Measurements from ENCODE around the gene FBXO47. TPM values are rescaled to one million over a fixed set of nuclear protein-coding genes. Genes with fewer than 3 reads are reported as not detected.

The FBXO47 gene
- total RNA-seq, 3 donors from 2014 or later: not detected

GRCh38 chr17:38905375-38905774 is 61.8 kb downstream of the FBXO47 start:
- H3K4me3 ChIP-seq: no peak overlapping the region
- H3K4me1 ChIP-seq (ENCODE audit: low read depth): peaks cover 6% of the 10 kb centered on the region
- no peaks in the 10 kb centered on the region for H3K9me3 ChIP-seq
- intact Hi-C loops (cut with DNase I, micrococcal nuclease): no loop called here
- ATAC-seq: no peak
- peak in 1 of 3 donors; percentile 13 for DNase-seq
- TF ChIP-seq, protein P1, sequence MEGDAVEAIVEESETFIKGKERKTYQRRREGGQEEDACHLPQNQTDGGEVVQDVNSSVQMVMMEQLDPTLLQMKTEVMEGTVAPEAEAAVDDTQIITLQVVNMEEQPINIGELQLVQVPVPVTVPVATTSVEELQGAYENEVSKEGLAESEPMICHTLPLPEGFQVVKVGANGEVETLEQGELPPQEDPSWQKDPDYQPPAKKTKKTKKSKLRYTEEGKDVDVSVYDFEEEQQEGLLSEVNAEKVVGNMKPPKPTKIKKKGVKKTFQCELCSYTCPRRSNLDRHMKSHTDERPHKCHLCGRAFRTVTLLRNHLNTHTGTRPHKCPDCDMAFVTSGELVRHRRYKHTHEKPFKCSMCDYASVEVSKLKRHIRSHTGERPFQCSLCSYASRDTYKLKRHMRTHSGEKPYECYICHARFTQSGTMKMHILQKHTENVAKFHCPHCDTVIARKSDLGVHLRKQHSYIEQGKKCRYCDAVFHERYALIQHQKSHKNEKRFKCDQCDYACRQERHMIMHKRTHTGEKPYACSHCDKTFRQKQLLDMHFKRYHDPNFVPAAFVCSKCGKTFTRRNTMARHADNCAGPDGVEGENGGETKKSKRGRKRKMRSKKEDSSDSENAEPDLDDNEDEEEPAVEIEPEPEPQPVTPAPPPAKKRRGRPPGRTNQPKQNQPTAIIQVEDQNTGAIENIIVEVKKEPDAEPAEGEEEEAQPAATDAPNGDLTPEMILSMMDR (IDR thresholded peaks at IDR 0.05): no peak
- H3K36me3 ChIP-seq (ENCODE audit: low read depth): no peaks in the 10 kb centered on the region

GRCh38 chr17:38904892-38905291 is 62.3 kb downstream of the FBXO47 start:
- DNase-seq: no peak
- TF ChIP-seq, protein P1 (IDR thresholded peaks at IDR 0.05): no peak
- intact Hi-C loops (cut with DNase I, micrococcal nuclease): no loop called here
- Histone ChIP-seq H3K4me1 (ENCODE audit: low read depth) (peaks cover 6% of the 10 kb centered on the region), H3K4me3 (no peak overlapping the region), H3K9me3 (no peaks in the 10 kb centered on the region), H3K36me3 (ENCODE audit: low read depth) (no peaks in the 10 kb centered on the region)
- no peak for ATAC-seq

DNA sequence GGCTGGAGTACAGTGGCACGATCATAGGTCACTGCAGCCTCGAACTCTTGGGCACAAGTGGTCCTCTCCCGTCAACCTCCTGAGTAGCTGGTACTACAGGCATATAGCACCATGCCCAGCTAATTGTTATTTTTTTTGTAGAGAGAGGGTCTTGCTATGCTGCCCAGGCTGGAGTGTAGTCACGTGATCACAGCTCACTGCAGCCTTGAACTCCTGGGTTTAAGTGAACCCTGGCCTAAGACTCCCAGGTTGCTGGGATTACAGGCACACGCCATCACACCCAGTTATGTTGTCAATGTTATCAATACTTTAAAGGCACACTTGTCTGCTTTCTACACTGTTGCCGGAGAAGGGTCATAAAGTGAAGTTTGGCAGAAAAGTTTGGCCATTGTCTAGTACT is 63.8 kb downstream of the FBXO47 start:
- DNase-seq (no peak), ATAC-seq (no peak)
- TF ChIP-seq, protein P1 (IDR thresholded peaks at IDR 0.05): no peak
- H3K4me3 ChIP-seq: no peak overlapping the region
- H3K9me3 ChIP-seq: no peaks in the 10 kb centered on the region
- H3K4me1 ChIP-seq (ENCODE audit: low read depth): peaks cover 13% of the 10 kb centered on the region
- intact Hi-C loops (cut with DNase I, micrococcal nuclease): no loop called here
- H3K36me3 ChIP-seq (ENCODE audit: low read depth): peaks cover under 1% of the 10 kb centered on the region

DNA sequence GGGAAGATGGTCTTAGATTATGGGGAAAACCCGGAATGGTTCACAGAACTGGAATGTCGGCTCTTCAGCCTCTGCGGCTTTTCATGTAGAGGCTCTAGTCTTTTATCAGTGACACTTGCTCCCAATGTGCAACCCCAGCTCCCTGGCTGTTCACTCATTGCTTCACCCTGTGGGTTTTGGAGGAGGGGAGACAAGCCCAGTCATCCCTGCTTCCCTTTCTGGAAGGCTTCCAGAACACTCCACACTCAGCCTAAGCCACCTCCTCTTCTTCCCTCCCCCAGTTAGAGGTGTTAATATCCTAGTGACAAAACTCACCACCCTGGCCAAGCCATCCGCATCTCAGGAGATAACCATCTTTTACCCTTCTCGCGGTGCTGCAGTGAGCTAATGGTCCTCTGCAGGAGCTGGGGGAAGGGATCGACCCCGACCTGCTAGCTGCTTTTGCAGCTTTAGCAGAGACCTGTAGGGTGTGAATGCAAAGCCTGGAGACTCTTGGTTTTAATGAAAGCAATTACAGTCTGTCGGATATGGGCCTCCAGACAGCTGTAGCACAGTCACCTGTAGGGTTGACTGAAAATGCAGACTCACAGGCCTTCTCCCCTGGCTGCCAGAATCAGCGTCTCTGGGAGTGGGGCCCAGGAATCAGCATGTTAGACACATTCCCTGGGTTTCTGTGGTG is 66.1 kb downstream of the FBXO47 start:
- peaks cover 4% of the 10 kb centered on the region for H3K36me3 ChIP-seq (ENCODE audit: low read depth)
- no peaks in the 10 kb centered on the region for H3K9me3 ChIP-seq
- DNase-seq: no peak
- TF ChIP-seq, protein P1 (IDR thresholded peaks at IDR 0.05): no peak
- intact Hi-C loops (cut with DNase I, micrococcal nuclease): no loop called here
- ATAC-seq: no peak
- no peak overlapping the region for H3K4me3 ChIP-seq
- H3K4me1 ChIP-seq (ENCODE audit: low read depth): peaks cover 34% of the 10 kb centered on the region

GRCh38 chr17:38899421-38899820 is 67.8 kb downstream of the FBXO47 start:
- Histone ChIP-seq H3K36me3 (ENCODE audit: low read depth) (peaks cover 4% of the 10 kb centered on the region), H3K4me3 (no peak overlapping the region), H3K4me1 (ENCODE audit: low read depth) (peaks cover 34% of the 10 kb centered on the region), H3K9me3 (no peaks in the 10 kb centered on the region)
- intact Hi-C loops (cut with DNase I, micrococcal nuclease): no loop called here
- TF ChIP-seq, protein P1 (IDR thresholded peaks at IDR 0.05): no peak
- no peak for DNase-seq
- ATAC-seq: no peak

Measured in mucosa of descending colon (tissue), 3 donors.